ENCODE measurements around the gene HM13.

DNA sequence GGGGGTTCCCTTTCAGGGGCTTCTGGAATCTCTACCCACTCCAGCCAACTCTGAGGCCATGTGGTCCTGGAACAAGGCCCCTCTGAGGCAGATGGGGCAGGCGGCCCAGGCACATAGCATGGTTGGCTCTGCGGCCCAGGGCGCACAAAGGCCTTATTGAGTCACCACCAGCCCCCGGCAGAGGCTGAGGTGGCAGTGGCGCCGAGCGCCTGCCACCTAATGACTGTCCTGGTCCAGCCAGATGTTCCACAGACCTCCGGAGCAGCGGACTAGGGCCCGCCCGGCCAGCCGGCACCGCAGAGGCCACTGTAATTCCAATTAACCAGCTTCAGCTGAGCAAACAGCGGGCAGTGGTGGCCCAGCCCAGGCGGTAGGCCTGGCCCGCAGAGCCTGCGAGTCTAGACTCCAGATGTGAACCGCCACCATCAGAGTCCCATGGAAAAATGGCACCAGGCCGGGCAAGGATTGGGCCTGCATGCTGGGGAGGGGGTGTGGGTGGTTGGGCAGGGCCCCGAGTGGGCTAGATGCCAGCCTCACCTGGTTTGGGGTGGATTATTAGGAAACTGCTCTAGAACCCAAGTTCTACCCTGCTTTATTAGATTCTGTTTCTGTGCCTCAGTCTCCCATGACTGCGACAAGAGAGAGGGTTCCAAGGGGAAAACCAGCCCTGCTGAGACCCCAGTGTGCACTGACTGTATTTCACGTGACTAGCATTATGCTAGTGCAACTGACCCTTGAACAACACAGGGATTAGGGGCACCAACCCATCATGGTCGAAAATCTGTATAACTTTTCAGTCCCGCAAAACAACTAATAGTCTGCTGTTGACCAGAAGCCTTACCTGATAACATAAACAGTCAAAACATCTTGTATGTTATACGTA is 56.7 kb downstream of the HM13 start:
- TF ChIP-seq, protein P1, sequence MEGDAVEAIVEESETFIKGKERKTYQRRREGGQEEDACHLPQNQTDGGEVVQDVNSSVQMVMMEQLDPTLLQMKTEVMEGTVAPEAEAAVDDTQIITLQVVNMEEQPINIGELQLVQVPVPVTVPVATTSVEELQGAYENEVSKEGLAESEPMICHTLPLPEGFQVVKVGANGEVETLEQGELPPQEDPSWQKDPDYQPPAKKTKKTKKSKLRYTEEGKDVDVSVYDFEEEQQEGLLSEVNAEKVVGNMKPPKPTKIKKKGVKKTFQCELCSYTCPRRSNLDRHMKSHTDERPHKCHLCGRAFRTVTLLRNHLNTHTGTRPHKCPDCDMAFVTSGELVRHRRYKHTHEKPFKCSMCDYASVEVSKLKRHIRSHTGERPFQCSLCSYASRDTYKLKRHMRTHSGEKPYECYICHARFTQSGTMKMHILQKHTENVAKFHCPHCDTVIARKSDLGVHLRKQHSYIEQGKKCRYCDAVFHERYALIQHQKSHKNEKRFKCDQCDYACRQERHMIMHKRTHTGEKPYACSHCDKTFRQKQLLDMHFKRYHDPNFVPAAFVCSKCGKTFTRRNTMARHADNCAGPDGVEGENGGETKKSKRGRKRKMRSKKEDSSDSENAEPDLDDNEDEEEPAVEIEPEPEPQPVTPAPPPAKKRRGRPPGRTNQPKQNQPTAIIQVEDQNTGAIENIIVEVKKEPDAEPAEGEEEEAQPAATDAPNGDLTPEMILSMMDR (conservative IDR thresholded peaks at IDR 0.05 in 1 of 2, IDR thresholded peaks at IDR 0.05 in 1 of 2; ENCODE audit: extremely low read depth in 1 of 2, insufficient read depth in 1 of 2, low read depth in 1 of 2, low read length in 2 of 2): no peak
- no peak for TF ChIP-seq EZH2 (IDR thresholded peaks at IDR 0.05; ENCODE audit: borderline replicate concordance, low read length)
